Ovary (tissue), 9 donors: ENCODE measurements around the gene OR56A5. TPM values are rescaled to one million over a fixed set of nuclear protein-coding genes. Genes with fewer than 3 reads are reported as not detected.

Experiments used
- DNase-seq, 5 donors: peaks; one replicate each; pipeline ENCODE4 v3.0.0-alpha.2; 2019 to 2020
- H3K27ac ChIP-seq, 2 donors: fragments of 200-600 bp; one replicate each; pipeline versions ENCODE4 v1.5.1 to v1.8.0; 2019 to 2022
- H3K27me3 ChIP-seq: fragments of 200-600 bp; one replicate; pipeline ENCODE4 v1.8.0; 2022
- H3K36me3 ChIP-seq: fragments of 200-600 bp; sonication (generic); one replicate; pipeline ENCODE4 v1.5.1; 2019
- H3K4me1 ChIP-seq: one replicate; pipeline ENCODE4 v1.8.1; 2013; ENCODE audit warnings: mild to moderate bottlenecking, moderate library complexity; ENCODE audit not compliant: insufficient read depth
- H3K4me3 ChIP-seq: fragments of 200-600 bp; sonication (generic); one replicate; pipeline ENCODE4 v1.5.1; 2017
- H3K9me3 ChIP-seq, 2 donors: fragments of 200-600 bp in 1 of 2; sonication (generic) in 1 of 2; one replicate each; pipeline versions ENCODE4 v1.5.1 to v1.8.1; 2013 to 2019; ENCODE audit warnings: mild to moderate bottlenecking in 1 of 2, moderate library complexity in 1 of 2
- EP300 ChIP-seq: sonication (generic); formaldehyde crosslinking; IDR thresholded peaks from one replicate; pipeline ENCODE4 v1.6.1; 2017; ENCODE audit warnings: antibody characterized with exemption
- POLR2A ChIP-seq: fragments of 450-650 bp; IDR thresholded peaks from one replicate; pipeline ENCODE4 v1.6.1; 2017; ENCODE audit warnings: antibody characterized with exemption, mild to moderate bottlenecking, moderate library complexity
- WGBS, 3 donors: extraction: QIAGEN DNeasy Blood & Tissue Kit in 1 of 3; methylation state at CpG; one replicate each; pipeline versions ENCODE4 v1.1.5 to v1.1.7; 2013 to 2017; 5-methylcytosine and 5-hydroxymethylcytosine counted together
- intact Hi-C, 4 donors: fragments of 100-400 bp; cut with DNase I; formaldehyde crosslinking; loops; one replicate each; pipeline versions ENCODE4 v1.11.0 to v1.15.1; 2022 to 2023
- polyA plus RNA-seq, 2 donors: library from polyadenylated mRNA; stranded (reverse); fragments of 200-250 nt in 1 of 2; fragments of 350-450 nt in 1 of 2; fragmentation: Illumina TruSeq in 1 of 2; extraction: RNeasy Lipid Tissue Mini Kit (QIAGEN cat#74804) in 1 of 2; gene quantifications; one replicate each; pipeline ENCODE4 v1.2.3, GENCODE V29; 2013 to 2014
- total RNA-seq, 7 donors: library from RNA; depleted of rRNA in 2 of 7; stranded (reverse); fragments of >200 nt in 2 of 7; fragmentation: NEBNext Ultra II Directional in 3 of 7; extraction: Animal tissue kit (Norgen Biotek cat#: 25700) in 3 of 7; gene quantifications; one replicate each; pipeline versions ENCODE4 v1.1.0 to v1.2.4, GENCODE V29; 2016 to 2023
- TF ChIP-seq, protein P1 (sequence below), 3 donors: fragments of 450-650 bp in 2 of 3; fragments of 200-600 bp in 1 of 3; IDR thresholded peaks; one replicate each; pipeline versions ENCODE4 v1.5.1 to v1.8.0; 2016 to 2022; ENCODE audit warnings: antibody characterized with exemption in 3 of 3, mild to moderate bottlenecking in 1 of 3
- donor health status: DM: no; HTN: no; CAD: no; lungs with moderate emphysema.
- donor health status: DM: no; HTN: no; CAD: no.
- donor health status: Bipolar disorder and iron deficiency.
- donor health status: DM: yes; HTN: yes; CAD: no.
- donor health status: DM: no; HTN: no; CAD: no.
- donor health status: DM: yes; HTN: yes; CAD: no.

The OR56A5 gene
- total and polyA plus RNA-seq, 9 donors: not detected

DNA sequence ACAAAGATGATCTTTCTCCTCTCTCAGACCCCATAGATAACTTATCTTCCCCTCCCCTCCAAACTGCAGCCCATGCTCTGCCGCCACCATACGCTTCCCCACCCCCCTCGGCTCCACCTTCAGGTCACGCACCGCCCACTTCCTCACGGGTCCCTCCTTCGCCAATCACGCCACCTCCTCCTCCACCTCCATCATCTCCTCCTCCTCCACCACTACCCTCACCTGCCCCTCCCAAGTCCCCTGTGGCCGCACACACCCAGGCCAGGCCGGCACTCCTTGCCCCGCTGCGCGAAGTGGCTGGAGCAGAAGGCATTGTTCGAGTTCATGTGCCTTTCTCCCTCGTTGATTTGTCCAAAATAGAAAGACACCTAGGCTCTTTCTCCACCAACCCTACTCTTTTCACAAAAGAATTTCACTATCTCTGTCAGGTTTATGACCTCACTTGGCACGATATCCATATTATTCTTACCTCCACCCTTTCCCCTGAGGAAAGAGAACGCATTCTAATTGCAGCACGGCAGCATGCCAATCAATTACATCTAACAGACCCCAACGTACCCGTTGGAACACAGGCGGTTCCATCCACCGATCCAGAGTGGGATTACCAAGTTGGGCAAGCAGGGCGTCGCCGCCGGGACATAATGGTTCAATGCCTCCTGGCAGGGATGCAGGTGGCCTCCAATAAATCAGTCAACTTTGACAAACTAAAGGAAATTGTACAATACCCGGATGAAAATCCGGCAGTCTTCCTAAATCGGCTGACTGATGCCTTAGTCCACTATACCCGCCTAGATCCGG lies 38.5 kb downstream of the OR56A5 start:
- intact Hi-C loops: no loop called here
- Histone ChIP-seq H3K4me3 (no peak overlapping the region), H3K36me3 (no peaks in the 10 kb centered on the region), H3K27ac (no peak overlapping the region), H3K27me3 (no peaks in the 10 kb centered on the region), H3K4me1 (no peaks in the 10 kb centered on the region), H3K9me3 (peaks cover 0 to 4% of the 10 kb centered on the region in 2 donors)
- TF ChIP-seq, protein P1, sequence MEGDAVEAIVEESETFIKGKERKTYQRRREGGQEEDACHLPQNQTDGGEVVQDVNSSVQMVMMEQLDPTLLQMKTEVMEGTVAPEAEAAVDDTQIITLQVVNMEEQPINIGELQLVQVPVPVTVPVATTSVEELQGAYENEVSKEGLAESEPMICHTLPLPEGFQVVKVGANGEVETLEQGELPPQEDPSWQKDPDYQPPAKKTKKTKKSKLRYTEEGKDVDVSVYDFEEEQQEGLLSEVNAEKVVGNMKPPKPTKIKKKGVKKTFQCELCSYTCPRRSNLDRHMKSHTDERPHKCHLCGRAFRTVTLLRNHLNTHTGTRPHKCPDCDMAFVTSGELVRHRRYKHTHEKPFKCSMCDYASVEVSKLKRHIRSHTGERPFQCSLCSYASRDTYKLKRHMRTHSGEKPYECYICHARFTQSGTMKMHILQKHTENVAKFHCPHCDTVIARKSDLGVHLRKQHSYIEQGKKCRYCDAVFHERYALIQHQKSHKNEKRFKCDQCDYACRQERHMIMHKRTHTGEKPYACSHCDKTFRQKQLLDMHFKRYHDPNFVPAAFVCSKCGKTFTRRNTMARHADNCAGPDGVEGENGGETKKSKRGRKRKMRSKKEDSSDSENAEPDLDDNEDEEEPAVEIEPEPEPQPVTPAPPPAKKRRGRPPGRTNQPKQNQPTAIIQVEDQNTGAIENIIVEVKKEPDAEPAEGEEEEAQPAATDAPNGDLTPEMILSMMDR (IDR thresholded peaks at IDR 0.05): no peak
- TF ChIP-seq POLR2A (no peak), EP300 (no peak)
- WGBS, 3 donors: 87 to 92% (median 92%) methylated on average over 31 of the region's 31 CpGs
- DNase-seq: no peak

- peaks cover 0 to 4% of the 10 kb centered on the region in 2 donors for H3K9me3 ChIP-seq
- intact Hi-C loops: no loop called here
- TF ChIP-seq POLR2A (no peak), EP300 (no peak)
- TF ChIP-seq, protein P1 (IDR thresholded peaks at IDR 0.05): no peak
- DNase-seq: no peak
- 82 to 88% (median 83%) methylated on average over 15 of the region's 15 CpGs for WGBS, 3 donors
- no peak overlapping the region for H3K27ac ChIP-seq
- H3K4me1 ChIP-seq: no peaks in the 10 kb centered on the region
- H3K4me3 ChIP-seq: no peak overlapping the region
- no peaks in the 10 kb centered on the region for H3K27me3 ChIP-seq
- no peaks in the 10 kb centered on the region for H3K36me3 ChIP-seq
Measured at GRCh38 chr11:5928811-5929210, 39.5 kb downstream of the OR56A5 start.

GRCh38 chr11:5928271-5928670 lies 40.0 kb downstream of the OR56A5 start:
- intact Hi-C loops: no loop called here
- H3K27me3 ChIP-seq: no peaks in the 10 kb centered on the region
- TF ChIP-seq EP300 (no peak), POLR2A (no peak)
- TF ChIP-seq, protein P1 (IDR thresholded peaks at IDR 0.05): no peak
- no peak overlapping the region for H3K27ac ChIP-seq
- peaks cover 0 to 4% of the 10 kb centered on the region in 2 donors for H3K9me3 ChIP-seq
- no peaks in the 10 kb centered on the region for H3K4me1 ChIP-seq
- no peak overlapping the region for H3K4me3 ChIP-seq
- H3K36me3 ChIP-seq: no peaks in the 10 kb centered on the region
- WGBS, 3 donors: 94 to 96% (median 94%) methylated on average over 17 of the region's 17 CpGs
- DNase-seq: no peak

- Histone ChIP-seq H3K4me3 (no peak overlapping the region), H3K27me3 (no peaks in the 10 kb centered on the region), H3K9me3 (no peaks in the 10 kb centered on the region), H3K27ac (no peak overlapping the region), H3K36me3 (no peaks in the 10 kb centered on the region), H3K4me1 (no peaks in the 10 kb centered on the region)
- TF ChIP-seq, protein P1 (IDR thresholded peaks at IDR 0.05): no peak
- TF ChIP-seq POLR2A: no peak
- no peak for TF ChIP-seq EP300
- no peak for DNase-seq
- intact Hi-C loops: no loop called here
Measured at GRCh38 chr11:5923794-5924193, 44.5 kb downstream of the OR56A5 start.
